Central memory CD8-positive, alpha-beta T cell (primary cell): Measurements from ENCODE around the gene STAG1.
"Not testable (repeated sequence)": the region's sequence is repeated elsewhere in the genome, so short reads cannot be mapped to it uniquely, and the experiment has no call there.

ENCODE experiments used
- ATAC-seq: fragments of 150-1000 bp; cut with Tn5 transposase; replicated peaks from 2 replicates; pipeline ENCODE4 v1.10.0; 2022; ENCODE audit warnings: mild to moderate bottlenecking, moderate FRiP score, moderate number of reproducible peaks; ENCODE audit not compliant: poor library complexity, severe bottlenecking; ENCODE audit errors: extremely low read depth
- DNase-seq, 2 donors: peaks; one replicate each; pipeline ENCODE4 v3.0.0; 2021; ENCODE audit warnings: low spot score in 2 of 2
- H3K27ac Mint-ChIP-seq: one replicate; pipeline ENCODE4 v1.8.0; 2022; ENCODE audit warnings: low read depth, mild to moderate bottlenecking, moderate library complexity, mixed read lengths
- H3K27me3 Mint-ChIP-seq: one replicate; pipeline ENCODE4 v1.8.0; 2022; ENCODE audit warnings: mixed read lengths
- H3K36me3 Mint-ChIP-seq: one replicate; pipeline ENCODE4 v1.8.0; 2022; ENCODE audit warnings: mild to moderate bottlenecking, moderate library complexity, mixed read lengths; ENCODE audit not compliant: insufficient read depth
- H3K4me1 Mint-ChIP-seq: one replicate; pipeline ENCODE4 v1.8.0; 2022; ENCODE audit warnings: mixed read lengths
- H3K4me3 Mint-ChIP-seq: one replicate; pipeline ENCODE4 v1.8.0; 2022; ENCODE audit warnings: mild to moderate bottlenecking, moderate library complexity, mixed read lengths
- H3K9me3 Mint-ChIP-seq: one replicate; pipeline ENCODE4 v1.8.0; 2022; ENCODE audit warnings: mixed read lengths

Gene STAG1

GRCh38 chr3:136753326-136753939 is 1.3 kb upstream of the STAG1 start:
- H3K27ac Mint-ChIP-seq: peak overlapping the region; percentile 89
- no peaks in the 10 kb centered on the region for H3K9me3 Mint-ChIP-seq
- no peak for DNase-seq

DNA sequence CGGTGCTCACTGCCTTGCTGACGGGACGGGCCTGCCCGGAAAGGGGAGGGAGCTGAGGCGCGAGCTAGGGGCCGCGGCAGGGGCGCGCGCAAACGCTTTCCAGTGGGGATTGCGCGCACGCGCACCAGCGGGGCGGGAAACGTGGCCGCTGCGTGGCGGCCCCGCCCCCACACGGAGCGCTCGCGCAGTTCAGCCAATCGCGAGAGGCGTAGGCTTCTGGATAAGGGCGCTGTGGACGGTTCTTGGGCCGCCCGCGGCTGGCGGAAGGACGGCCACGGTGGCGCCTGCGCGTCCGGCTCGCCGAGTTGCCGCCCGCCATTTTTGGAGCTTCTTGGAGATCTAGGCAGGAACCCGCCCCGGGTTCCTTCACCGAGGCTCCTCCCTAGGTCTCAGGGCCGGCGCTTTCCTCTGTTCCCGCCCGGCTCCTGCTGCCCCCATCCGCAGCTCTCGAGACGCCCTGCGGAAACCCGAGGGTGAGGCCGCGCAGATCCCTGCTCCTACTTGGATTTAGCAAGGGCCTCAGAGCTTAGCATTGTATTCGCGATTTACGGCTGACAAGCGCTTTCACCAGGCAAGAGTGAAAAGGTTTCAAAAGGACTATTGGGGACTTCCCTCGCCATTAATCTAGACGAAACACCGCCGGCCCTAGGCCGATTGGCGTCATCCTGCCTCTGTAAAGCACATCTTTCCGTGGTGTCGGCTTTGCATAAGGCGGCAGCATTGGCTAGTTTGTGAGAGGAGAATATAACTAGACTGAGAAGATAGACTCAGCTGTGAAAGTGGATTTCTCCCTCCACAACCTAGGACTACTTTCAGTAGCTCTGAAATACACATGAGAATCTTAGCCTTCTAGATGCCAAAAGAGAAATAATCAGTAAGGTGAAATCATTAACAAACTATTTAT is 496 bp upstream of the STAG1 start:
- peak; percentile 98 for DNase-seq
- peak; percentile 82 for ATAC-seq
- H3K27me3 Mint-ChIP-seq: no peaks in the 10 kb centered on the region
- peak overlapping the region; percentile 89 for H3K27ac Mint-ChIP-seq
- peak overlapping the region; percentile 94 for H3K4me3 Mint-ChIP-seq
- peaks cover 24% of the 10 kb centered on the region for H3K36me3 Mint-ChIP-seq
- peaks cover 49% of the 10 kb centered on the region for H3K4me1 Mint-ChIP-seq
- no peaks in the 10 kb centered on the region for H3K9me3 Mint-ChIP-seq

More at GRCh38 chr3:136753326-136753939, 1.3 kb upstream of the STAG1 start:
- Mint-ChIP-seq H3K4me3 (peak overlapping the region; percentile 94), H3K27me3 (no peaks in the 10 kb centered on the region), H3K36me3 (peaks cover 24% of the 10 kb centered on the region), H3K4me1 (peaks cover 53% of the 10 kb centered on the region)
- no peak for ATAC-seq

- peak overlapping the region; percentile 89 for H3K27ac Mint-ChIP-seq
- H3K36me3 Mint-ChIP-seq: peaks cover 25% of the 10 kb centered on the region
- peaks cover 51% of the 10 kb centered on the region for H3K4me1 Mint-ChIP-seq
- H3K27me3 Mint-ChIP-seq: no peaks in the 10 kb centered on the region
- ATAC-seq (peak; percentile 21), DNase-seq (peak; percentile 39)
- H3K4me3 Mint-ChIP-seq: peak overlapping the region; percentile 94
- no peaks in the 10 kb centered on the region for H3K9me3 Mint-ChIP-seq
These were observed 634 bp downstream of the STAG1 start for GRCh38 chr3:136751316-136752171.

- Mint-ChIP-seq H3K27me3 (no peaks in the 10 kb centered on the region), H3K36me3 (peaks cover 25% of the 10 kb centered on the region), H3K27ac (peak overlapping the region; percentile 88), H3K9me3 (no peaks in the 10 kb centered on the region), H3K4me3 (peak overlapping the region; percentile 94), H3K4me1 (peaks cover 57% of the 10 kb centered on the region)
- ATAC-seq: no peak
- no peak for DNase-seq
These were observed 1.3 kb downstream of the STAG1 start for GRCh38 chr3:136750897-136751315.

GRCh38 chr3:136750209-136750896 is 1.8 kb downstream of the STAG1 start:
- Mint-ChIP-seq H3K27me3 (no peaks in the 10 kb centered on the region), H3K36me3 (peaks cover 25% of the 10 kb centered on the region), H3K4me3 (peak overlapping the region; percentile 94), H3K27ac (peak overlapping the region; percentile 88), H3K4me1 (peaks cover 62% of the 10 kb centered on the region), H3K9me3 (no peaks in the 10 kb centered on the region)
- ATAC-seq (no peak), DNase-seq (no peak)

DNA sequence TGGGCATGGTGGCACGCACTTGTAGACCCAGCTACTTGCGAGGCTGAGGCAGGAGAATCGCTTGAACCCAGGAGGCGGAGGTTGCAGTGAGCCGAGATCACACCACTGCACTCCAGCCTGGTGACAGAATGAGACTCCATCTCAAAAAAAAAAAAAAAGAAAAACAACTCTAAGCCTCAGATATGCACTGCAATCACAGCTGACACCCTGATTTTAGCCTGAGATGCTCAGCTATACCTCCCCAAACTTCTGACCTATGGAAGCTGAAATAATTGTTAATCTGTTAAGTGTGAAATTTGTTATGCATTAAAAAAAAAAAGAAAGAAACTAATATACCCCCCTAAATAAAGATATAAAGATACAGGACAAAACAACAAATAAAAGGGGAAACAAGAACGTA is 2.6 kb downstream of the STAG1 start:
- peak overlapping the region; percentile 94 for H3K4me3 Mint-ChIP-seq
- H3K4me1 Mint-ChIP-seq: peaks cover 62% of the 10 kb centered on the region
- H3K36me3 Mint-ChIP-seq: peaks cover 25% of the 10 kb centered on the region
- H3K27me3 Mint-ChIP-seq, ATAC-seq, DNase-seq, H3K9me3 Mint-ChIP-seq: not testable (repeated sequence)
- peak overlapping the region; percentile 88 for H3K27ac Mint-ChIP-seq

DNA sequence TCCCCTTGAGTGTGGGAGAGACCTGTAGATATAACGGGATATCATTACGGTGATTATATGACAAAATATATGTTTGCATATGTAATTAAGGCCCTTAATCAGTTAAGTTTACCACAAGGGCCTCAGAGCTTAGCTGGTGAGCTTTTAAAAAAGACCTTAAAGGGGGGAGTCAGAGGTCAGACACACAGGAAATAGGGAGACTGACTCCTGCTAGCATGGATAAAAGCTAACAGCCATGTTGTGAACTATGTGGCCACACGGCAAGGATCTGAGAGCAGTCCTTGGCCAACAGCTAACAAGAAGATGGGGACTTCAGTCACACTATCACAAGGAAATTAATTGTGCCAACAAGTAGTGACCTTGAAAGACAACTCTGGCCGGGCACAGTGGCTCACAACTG is 3.1 kb downstream of the STAG1 start:
- Mint-ChIP-seq H3K27me3 (no peaks in the 10 kb centered on the region), H3K4me3 (peak overlapping the region; percentile 94), H3K9me3 (no peaks in the 10 kb centered on the region), H3K36me3 (peaks cover 25% of the 10 kb centered on the region), H3K4me1 (peaks cover 62% of the 10 kb centered on the region), H3K27ac (peak overlapping the region; percentile 88)
- DNase-seq (no peak), ATAC-seq (no peak)

DNA sequence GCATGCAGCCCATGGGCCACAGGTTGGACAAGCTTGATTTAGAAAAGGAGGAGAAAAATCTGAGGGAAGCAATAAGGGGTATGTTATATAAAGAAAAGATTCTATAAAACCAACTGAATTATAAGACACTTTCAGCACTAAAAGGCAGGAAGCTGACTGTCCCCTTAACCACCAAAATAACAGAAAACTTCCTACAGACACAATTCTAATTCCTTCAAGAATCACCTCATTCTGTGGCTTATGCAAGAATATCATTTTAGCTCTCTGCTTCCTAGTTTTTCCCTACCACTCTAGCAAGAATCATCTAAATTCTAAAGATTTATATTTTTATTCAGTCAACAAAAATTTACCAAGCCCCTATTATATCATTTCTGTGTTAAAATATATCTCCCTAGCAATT is 6.3 kb downstream of the STAG1 start:
- peaks cover 5% of the 10 kb centered on the region for H3K36me3 Mint-ChIP-seq
- ATAC-seq (no peak), DNase-seq (no peak)
- H3K4me1 Mint-ChIP-seq: peaks cover 55% of the 10 kb centered on the region
- H3K9me3 Mint-ChIP-seq: no peaks in the 10 kb centered on the region
- no peak overlapping the region for H3K4me3 Mint-ChIP-seq
- H3K27ac Mint-ChIP-seq: peak overlapping the region; percentile 13
- no peaks in the 10 kb centered on the region for H3K27me3 Mint-ChIP-seq

GRCh38 chr3:136741063-136741462 is 11.1 kb downstream of the STAG1 start:
- no peak overlapping the region for H3K4me3 Mint-ChIP-seq
- ATAC-seq (no peak), DNase-seq (no peak)
- H3K27me3 Mint-ChIP-seq: no peaks in the 10 kb centered on the region
- no peaks in the 10 kb centered on the region for H3K9me3 Mint-ChIP-seq
- H3K27ac Mint-ChIP-seq: no peak overlapping the region
- peaks cover 45% of the 10 kb centered on the region for H3K4me1 Mint-ChIP-seq
- peaks cover 4% of the 10 kb centered on the region for H3K36me3 Mint-ChIP-seq

DNA sequence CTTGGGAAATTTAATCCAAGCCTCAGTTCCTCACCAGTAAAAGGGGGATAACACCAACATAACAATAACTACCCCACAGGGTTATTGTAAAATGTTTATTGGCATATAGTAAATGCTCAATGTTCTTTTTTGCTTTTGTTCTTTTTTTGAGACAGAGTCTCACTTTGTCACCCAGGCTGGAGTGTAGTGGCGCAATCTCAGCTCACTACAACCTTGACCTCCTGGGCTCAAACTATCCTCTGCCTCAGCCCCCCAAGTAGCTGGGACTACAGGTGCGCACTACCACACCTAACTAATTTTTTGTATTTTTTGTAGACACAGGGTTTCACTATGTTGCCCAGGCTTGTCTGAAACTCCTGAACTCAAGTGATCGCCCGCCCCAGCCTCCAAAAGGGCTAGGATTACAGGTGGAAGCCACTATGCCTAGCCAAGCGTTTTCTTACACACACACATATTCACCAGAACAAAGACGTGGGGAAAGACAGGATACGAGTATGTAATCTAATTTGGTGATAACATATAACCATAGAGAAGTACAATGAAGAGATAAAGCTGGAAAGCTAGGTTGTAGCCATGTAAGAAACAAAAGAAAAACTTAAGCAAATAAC is 11.7 kb downstream of the STAG1 start:
- Mint-ChIP-seq H3K4me3 (no peak overlapping the region), H3K4me1 (peaks cover 38% of the 10 kb centered on the region), H3K36me3 (peaks cover 4% of the 10 kb centered on the region), H3K27ac (no peak overlapping the region), H3K9me3 (no peaks in the 10 kb centered on the region), H3K27me3 (no peaks in the 10 kb centered on the region)
- DNase-seq (no peak), ATAC-seq (no peak)

- not testable (repeated sequence) for H3K4me3 Mint-ChIP-seq, H3K27me3 Mint-ChIP-seq, H3K36me3 Mint-ChIP-seq, ATAC-seq, DNase-seq, H3K9me3 Mint-ChIP-seq
- Mint-ChIP-seq H3K27ac (peak overlapping the region; percentile 48), H3K4me1 (peaks cover 48% of the 10 kb centered on the region)
These were observed 15.2 kb downstream of the STAG1 start for GRCh38 chr3:136736950-136737349.
